ENCODE measurements around the gene PPP2R2C. TPM values are rescaled to one million over a fixed set of nuclear protein-coding genes. Genes with fewer than 3 reads are reported as not detected.

The PPP2R2C gene
- polyA plus RNA-seq, 1 of the 3 experiments (the other 2 are of a cell fraction), result 0.21 TPM

DNA sequence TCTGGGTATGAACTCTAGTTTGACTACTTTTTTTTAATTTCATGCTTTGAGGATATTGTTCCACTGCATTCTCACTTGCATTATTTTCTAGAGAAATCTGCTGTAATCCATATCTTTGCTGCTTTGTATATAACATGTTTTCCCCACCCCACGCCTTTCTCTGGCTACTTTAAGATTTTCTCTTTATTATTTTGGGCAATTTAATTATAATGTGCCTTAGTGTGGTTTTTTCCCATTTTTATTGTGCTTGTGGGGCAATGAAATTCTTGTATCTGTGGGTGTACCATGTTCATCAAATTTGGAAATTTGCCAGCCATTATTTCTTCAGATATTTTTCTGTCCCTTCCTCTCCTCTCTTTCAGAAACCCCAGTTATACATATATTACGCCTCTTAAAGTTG lies 15.1 kb upstream of the PPP2R2C start:
- Histone ChIP-seq H3K4me3 (ENCODE audit: low read depth in 2 of 2, low read length in 1 of 2) (no peak overlapping the region), H3K9me2 (no peaks in the 10 kb centered on the region), H3K9ac (no peak overlapping the region), H3K4me2 (no peak overlapping the region), H3K4me1 (ENCODE audit: control insufficient read depth in 1 of 2, insufficient read depth in 2 of 2, low read depth in 1 of 2, low read length in 1 of 2) (no peaks in the 10 kb centered on the region), H4K20me1 (ENCODE audit: insufficient read depth) (no peaks in the 10 kb centered on the region), H3K27ac (ENCODE audit: low read depth in 2 of 2, low read length in 1 of 2) (no peak overlapping the region), H3K36me3 (replicated peaks in 1 of 2; ENCODE audit: control insufficient read depth in 1 of 2, insufficient read depth in 2 of 2, low read length in 1 of 2) (no peaks in the 10 kb centered on the region), H2AFZ (ENCODE audit: low read depth) (no peak overlapping the region), H3K79me2 (ENCODE audit: insufficient read depth) (no peaks in the 10 kb centered on the region), H3K9me3 (no peaks in the 10 kb centered on the region), H3K27me3 (ENCODE audit: insufficient read depth) (no peaks in the 10 kb centered on the region), H3F3A (replicated peaks; ENCODE audit: insufficient read depth) (no peaks in the 10 kb centered on the region)
- ChIA-PET POLR2A (no interaction called here), CTCF (no interaction called here)
- 2% methylated on average over 2 of the region's 2 CpGs for WGBS (ENCODE audit: low lambda C conversion rate)
- no peak for DNase-seq
- TF ChIP-seq NFIC (IDR thresholded peaks at IDR 0.05; ENCODE audit: borderline replicate concordance) (no peak), RFX5 (IDR thresholded peaks at IDR 0.05; ENCODE audit: low read length) (no peak), EZH2phosphoT487 (IDR thresholded peaks at IDR 0.05; ENCODE audit: borderline replicate concordance, low read depth) (no peak), MXI1 (IDR thresholded peaks at IDR 0.05; ENCODE audit: low read depth, low read length) (no peak), GABPA (IDR thresholded peaks at IDR 0.05; ENCODE audit: low read depth) (no peak), NRF1 (IDR thresholded peaks at IDR 0.05; ENCODE audit: low read depth, low read length) (no peak), ZBTB33 (IDR thresholded peaks at IDR 0.05; ENCODE audit: borderline replicate concordance, low read depth) (no peak), TAF1 (IDR thresholded peaks at IDR 0.05; ENCODE audit: borderline replicate concordance, low read depth, low read length) (no peak), MAX (IDR thresholded peaks at IDR 0.05; ENCODE audit: low read depth) (no peak)

GRCh38 chr4:6480534-6481088 lies 8.2 kb upstream of the PPP2R2C start:
- ChIA-PET POLR2A (no interaction called here), CTCF (no interaction called here)
- Histone ChIP-seq H3K9me3 (no peaks in the 10 kb centered on the region), H3K79me2 (ENCODE audit: insufficient read depth) (no peaks in the 10 kb centered on the region), H3K4me2 (no peak overlapping the region), H4K20me1 (ENCODE audit: insufficient read depth) (no peaks in the 10 kb centered on the region), H3K4me3 (ENCODE audit: low read depth in 2 of 2, low read length in 1 of 2) (no peak overlapping the region), H3K9ac (no peak overlapping the region), H2AFZ (ENCODE audit: low read depth) (no peak overlapping the region), H3F3A (replicated peaks; ENCODE audit: insufficient read depth) (no peaks in the 10 kb centered on the region), H3K36me3 (replicated peaks in 1 of 2; ENCODE audit: control insufficient read depth in 1 of 2, insufficient read depth in 2 of 2, low read length in 1 of 2) (no peaks in the 10 kb centered on the region), H3K27ac (ENCODE audit: low read depth in 2 of 2, low read length in 1 of 2) (no peak overlapping the region), H3K4me1 (ENCODE audit: control insufficient read depth in 1 of 2, insufficient read depth in 2 of 2, low read depth in 1 of 2, low read length in 1 of 2) (no peaks in the 10 kb centered on the region), H3K9me2 (no peaks in the 10 kb centered on the region), H3K27me3 (ENCODE audit: insufficient read depth) (no peaks in the 10 kb centered on the region)
- WGBS (ENCODE audit: low lambda C conversion rate), result 33% methylated on average over 4 of the region's 4 CpGs
- TF ChIP-seq, protein P1, sequence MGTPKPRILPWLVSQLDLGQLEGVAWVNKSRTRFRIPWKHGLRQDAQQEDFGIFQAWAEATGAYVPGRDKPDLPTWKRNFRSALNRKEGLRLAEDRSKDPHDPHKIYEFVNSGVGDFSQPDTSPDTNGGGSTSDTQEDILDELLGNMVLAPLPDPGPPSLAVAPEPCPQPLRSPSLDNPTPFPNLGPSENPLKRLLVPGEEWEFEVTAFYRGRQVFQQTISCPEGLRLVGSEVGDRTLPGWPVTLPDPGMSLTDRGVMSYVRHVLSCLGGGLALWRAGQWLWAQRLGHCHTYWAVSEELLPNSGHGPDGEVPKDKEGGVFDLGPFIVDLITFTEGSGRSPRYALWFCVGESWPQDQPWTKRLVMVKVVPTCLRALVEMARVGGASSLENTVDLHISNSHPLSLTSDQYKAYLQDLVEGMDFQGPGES (IDR thresholded peaks at IDR 0.05; ENCODE audit: low read depth, low read length), result no peak
- TF ChIP-seq RXRA (IDR thresholded peaks at IDR 0.05; ENCODE audit: borderline replicate concordance, low read depth) (no peak), SIN3A (IDR thresholded peaks at IDR 0.05; ENCODE audit: borderline replicate concordance, low read depth, low read length) (no peak), NRF1 (IDR thresholded peaks at IDR 0.05; ENCODE audit: low read depth, low read length) (no peak), FOSL2 (IDR thresholded peaks at IDR 0.05; ENCODE audit: borderline replicate concordance, low read depth) (no peak), RFX5 (IDR thresholded peaks at IDR 0.05; ENCODE audit: low read length) (no peak), EP300 (IDR thresholded peaks at IDR 0.05; ENCODE audit: borderline replicate concordance in 1 of 2, low read depth in 1 of 2, low read length in 1 of 2) (no peak), NFIC (IDR thresholded peaks at IDR 0.05; ENCODE audit: borderline replicate concordance) (no peak), FOXM1 (IDR thresholded peaks at IDR 0.05; ENCODE audit: low read depth) (no peak), JUND (IDR thresholded peaks at IDR 0.05) (no peak), POLR2AphosphoS5 (IDR thresholded peaks at IDR 0.05; ENCODE audit: low read depth, low read length) (no peak), CHD2 (IDR thresholded peaks at IDR 0.05; ENCODE audit: low read length, partially characterized antibody) (no peak)
- TF ChIP-seq, protein P2, sequence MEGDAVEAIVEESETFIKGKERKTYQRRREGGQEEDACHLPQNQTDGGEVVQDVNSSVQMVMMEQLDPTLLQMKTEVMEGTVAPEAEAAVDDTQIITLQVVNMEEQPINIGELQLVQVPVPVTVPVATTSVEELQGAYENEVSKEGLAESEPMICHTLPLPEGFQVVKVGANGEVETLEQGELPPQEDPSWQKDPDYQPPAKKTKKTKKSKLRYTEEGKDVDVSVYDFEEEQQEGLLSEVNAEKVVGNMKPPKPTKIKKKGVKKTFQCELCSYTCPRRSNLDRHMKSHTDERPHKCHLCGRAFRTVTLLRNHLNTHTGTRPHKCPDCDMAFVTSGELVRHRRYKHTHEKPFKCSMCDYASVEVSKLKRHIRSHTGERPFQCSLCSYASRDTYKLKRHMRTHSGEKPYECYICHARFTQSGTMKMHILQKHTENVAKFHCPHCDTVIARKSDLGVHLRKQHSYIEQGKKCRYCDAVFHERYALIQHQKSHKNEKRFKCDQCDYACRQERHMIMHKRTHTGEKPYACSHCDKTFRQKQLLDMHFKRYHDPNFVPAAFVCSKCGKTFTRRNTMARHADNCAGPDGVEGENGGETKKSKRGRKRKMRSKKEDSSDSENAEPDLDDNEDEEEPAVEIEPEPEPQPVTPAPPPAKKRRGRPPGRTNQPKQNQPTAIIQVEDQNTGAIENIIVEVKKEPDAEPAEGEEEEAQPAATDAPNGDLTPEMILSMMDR (IDR thresholded peaks at IDR 0.05), result no peak
- no peak for DNase-seq

Data from SK-N-SH (cell line).